IMR-90 (cell line): ENCODE measurements around the gene HGFAC.

Experiments used
- CEBPB ChIP-seq: IDR thresholded peaks from 2 replicates; pipeline ENCODE4 v1.6.1; 2012; ENCODE audit warnings: low read depth, low read length, improper control_type of control experiment
- CTCF ChIP-seq: conservative IDR thresholded peaks from 2 replicates; pipeline ENCODE4 v1.5.1; 2012; ENCODE audit warnings: mild to moderate bottlenecking, low read depth, low read length, improper control_type of control experiment
- MAFK ChIP-seq: IDR thresholded peaks from 2 replicates; pipeline ENCODE4 v1.6.1; 2012; ENCODE audit warnings: low read depth, low read length, improper control_type of control experiment
- MXI1 ChIP-seq: IDR thresholded peaks from 2 replicates; pipeline ENCODE4 v1.6.1; 2012; ENCODE audit warnings: low read depth, mild to moderate bottlenecking, low read length, moderate library complexity, borderline replicate concordance
- POLR2A ChIP-seq: IDR thresholded peaks from 2 replicates; pipeline ENCODE4 v1.6.1; 2012; ENCODE audit warnings: mild to moderate bottlenecking, low read depth, low read length
- RFX5 ChIP-seq: IDR thresholded peaks from 2 replicates; pipeline ENCODE4 v1.8.0; 2012; ENCODE audit warnings: low read depth, mild to moderate bottlenecking, low read length, moderate library complexity
- USF2 ChIP-seq: fragments of 150-350 bp; IDR thresholded peaks from 2 replicates; pipeline ENCODE4 v1.6.1; 2017; ENCODE audit warnings: mild to moderate bottlenecking, antibody characterized with exemption, low read length, low read depth

- TF ChIP-seq CTCF (no peak), POLR2A (no peak), USF2 (no peak), CEBPB (no peak), RFX5 (no peak), MAFK (no peak), MXI1 (no peak)
Measured at GRCh38 chr4:3444351-3445110, 2.8 kb downstream of the HGFAC start.
